BE2C (cell line): Measurements from ENCODE around the gene NDUFS6.
"Not testable (repeated sequence)": the region's sequence is repeated elsewhere in the genome, so short reads cannot be mapped to it uniquely, and the experiment has no call there.

Experiments used
- DNase-seq: peaks from one replicate; pipeline ENCODE4 v3.0.0-alpha.2; 2020
- H3K27me3 ChIP-seq: fragments of 250-450 bp; sonication (Bioruptor Pico); 2 replicates; pipeline ENCODE4 v1.5.1; 2020; ENCODE audit warnings: mild to moderate bottlenecking
- H3K36me3 ChIP-seq: fragments of 250-450 bp; sonication (Bioruptor Pico); 2 replicates; pipeline ENCODE4 v1.5.1; 2020; ENCODE audit warnings: mild to moderate bottlenecking
- H3K4me1 ChIP-seq: fragments of 250-450 bp; sonication (Bioruptor Pico); 2 replicates; pipeline ENCODE4 v1.5.1; 2020
- H3K4me3 ChIP-seq: 2 replicates; pipeline ENCODE4 v1.5.1; 2011; ENCODE audit warnings: low read depth, low read length
- H3K9me3 ChIP-seq: fragments of 250-450 bp; sonication (Bioruptor Pico); 2 replicates; pipeline ENCODE4 v1.5.1; 2020
- TF ChIP-seq, protein P1 (sequence below): IDR thresholded peaks from 2 replicates; pipeline ENCODE4 v1.5.1; 2012; ENCODE audit warnings: mild to moderate bottlenecking, low read depth, low read length

NDUFS6 gene

DNA sequence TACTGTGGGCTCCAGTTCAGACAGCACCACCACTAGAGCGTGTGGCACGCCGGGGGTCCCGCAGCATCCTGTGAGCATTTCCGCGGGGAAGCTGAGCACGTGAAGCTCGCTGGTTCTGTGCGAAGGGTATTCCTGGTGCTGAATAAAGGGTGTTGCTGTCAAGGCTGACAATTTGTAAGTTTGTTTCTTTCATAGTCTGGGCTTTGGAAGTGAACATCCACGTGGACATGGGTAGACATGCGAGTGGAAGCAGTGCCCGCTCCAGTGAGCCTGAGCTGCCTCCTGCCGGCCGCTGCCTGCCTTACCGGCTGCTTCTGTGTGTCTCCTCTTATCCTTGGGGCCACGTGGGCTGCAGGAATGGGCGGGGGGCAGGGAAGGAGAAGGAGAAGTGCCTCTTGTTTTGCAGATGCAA is 14.7 kb downstream of the NDUFS6 start:
- H3K4me3 ChIP-seq: no peak overlapping the region
- H3K9me3 ChIP-seq: no peaks in the 10 kb centered on the region
- H3K27me3 ChIP-seq: no peaks in the 10 kb centered on the region
- H3K4me1 ChIP-seq: no peaks in the 10 kb centered on the region
- peaks cover 87% of the 10 kb centered on the region for H3K36me3 ChIP-seq
- DNase-seq: no peak
- TF ChIP-seq, protein P1, sequence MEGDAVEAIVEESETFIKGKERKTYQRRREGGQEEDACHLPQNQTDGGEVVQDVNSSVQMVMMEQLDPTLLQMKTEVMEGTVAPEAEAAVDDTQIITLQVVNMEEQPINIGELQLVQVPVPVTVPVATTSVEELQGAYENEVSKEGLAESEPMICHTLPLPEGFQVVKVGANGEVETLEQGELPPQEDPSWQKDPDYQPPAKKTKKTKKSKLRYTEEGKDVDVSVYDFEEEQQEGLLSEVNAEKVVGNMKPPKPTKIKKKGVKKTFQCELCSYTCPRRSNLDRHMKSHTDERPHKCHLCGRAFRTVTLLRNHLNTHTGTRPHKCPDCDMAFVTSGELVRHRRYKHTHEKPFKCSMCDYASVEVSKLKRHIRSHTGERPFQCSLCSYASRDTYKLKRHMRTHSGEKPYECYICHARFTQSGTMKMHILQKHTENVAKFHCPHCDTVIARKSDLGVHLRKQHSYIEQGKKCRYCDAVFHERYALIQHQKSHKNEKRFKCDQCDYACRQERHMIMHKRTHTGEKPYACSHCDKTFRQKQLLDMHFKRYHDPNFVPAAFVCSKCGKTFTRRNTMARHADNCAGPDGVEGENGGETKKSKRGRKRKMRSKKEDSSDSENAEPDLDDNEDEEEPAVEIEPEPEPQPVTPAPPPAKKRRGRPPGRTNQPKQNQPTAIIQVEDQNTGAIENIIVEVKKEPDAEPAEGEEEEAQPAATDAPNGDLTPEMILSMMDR: no peak

DNA sequence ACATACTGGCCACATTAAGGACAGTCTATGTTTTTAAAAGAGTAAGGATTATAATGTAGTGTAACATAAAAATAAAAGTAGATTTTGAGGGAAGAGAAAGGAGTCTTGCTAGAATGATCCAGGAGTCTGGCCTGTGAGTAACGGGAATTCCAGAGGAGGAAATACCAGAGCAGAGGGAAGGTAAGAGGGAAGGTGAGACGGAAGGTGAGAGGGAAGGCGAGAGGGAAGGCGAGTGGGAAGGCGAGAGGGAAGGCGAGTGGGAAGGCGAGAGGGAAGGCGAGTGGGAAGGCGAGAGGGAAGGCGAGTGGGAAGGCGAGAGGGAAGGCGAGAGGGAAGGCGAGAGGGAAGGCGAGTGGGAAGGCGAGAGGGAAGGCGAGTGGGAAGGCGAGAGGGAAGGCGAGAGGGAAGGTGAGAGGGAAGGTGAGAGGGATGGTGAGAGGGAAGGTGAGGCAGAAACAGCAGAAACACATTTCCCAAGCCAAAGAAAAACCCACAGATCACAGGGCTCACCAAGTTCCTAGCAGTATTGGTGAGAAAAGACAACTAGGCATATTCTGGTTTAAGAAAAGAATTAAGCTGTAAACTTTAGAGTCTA is 15.4 kb downstream of the NDUFS6 start:
- H3K27me3 ChIP-seq, H3K9me3 ChIP-seq, H3K4me3 ChIP-seq, DNase-seq, H3K4me1 ChIP-seq: not testable (repeated sequence)
- H3K36me3 ChIP-seq: peaks cover 88% of the 10 kb centered on the region

DNA sequence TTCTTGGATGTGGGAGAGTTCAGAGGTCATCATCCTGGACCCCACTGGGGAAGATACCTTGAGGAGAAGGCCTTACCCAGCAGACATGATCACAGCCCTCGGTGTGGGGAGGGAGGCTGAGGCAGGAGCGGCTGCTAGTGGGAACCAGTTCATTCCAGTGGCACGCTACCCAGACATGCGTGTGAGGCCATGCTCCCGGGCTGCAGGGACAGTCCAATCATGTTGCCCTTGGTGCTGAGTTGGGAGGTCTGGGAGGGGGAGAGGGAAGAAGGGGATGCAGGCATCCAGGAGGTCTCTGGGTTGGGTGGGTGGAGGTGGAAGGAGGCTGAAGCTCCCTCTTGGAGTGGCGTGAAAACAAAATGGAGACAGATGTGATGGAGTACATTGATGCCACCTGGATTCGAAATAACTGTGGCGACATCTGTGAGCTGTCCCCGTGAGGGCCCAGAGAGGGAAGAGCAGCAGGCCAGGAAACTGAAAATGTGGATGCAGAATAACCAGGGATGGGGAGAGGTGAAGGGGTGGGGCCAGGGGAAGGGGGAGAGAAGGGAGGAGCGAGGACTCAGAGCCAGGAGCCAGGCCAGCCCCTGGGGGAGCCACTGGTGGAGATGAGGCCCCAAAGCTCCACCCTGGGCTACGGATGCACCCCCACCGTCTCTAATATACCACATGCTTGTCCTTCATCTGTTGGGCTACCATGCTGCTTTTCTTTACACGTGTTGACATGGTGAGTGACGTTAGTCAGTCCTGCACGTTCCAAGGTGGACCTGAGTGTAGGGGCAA is 16.2 kb downstream of the NDUFS6 start:
- no peaks in the 10 kb centered on the region for H3K4me1 ChIP-seq
- no peak for DNase-seq
- H3K36me3 ChIP-seq: peaks cover 87% of the 10 kb centered on the region
- no peak overlapping the region for H3K4me3 ChIP-seq
- H3K27me3 ChIP-seq: no peaks in the 10 kb centered on the region
- TF ChIP-seq, protein P1: no peak
- no peaks in the 10 kb centered on the region for H3K9me3 ChIP-seq

DNA sequence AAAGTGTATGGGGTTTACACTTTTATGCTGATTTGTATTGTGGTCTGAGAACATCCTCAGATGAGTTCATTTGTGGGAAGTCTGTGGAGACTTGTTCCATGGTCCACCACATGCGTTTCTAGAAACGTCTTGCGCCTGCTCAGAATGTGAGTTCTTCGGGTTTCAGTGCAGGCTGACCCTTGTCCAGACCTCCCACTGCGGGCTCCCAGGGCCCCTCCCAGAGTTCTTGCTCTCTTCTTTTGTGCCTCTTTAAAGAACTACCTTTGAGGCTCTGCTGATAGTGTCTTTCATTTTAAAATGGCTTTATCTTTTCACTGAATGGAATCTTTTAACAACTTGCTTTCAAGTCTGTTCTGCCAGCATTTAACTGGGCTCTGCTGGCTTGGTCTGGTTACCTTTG is 17.6 kb downstream of the NDUFS6 start:
- H3K27me3 ChIP-seq: no peaks in the 10 kb centered on the region
- TF ChIP-seq, protein P1: no peak
- H3K4me1 ChIP-seq: no peaks in the 10 kb centered on the region
- H3K9me3 ChIP-seq: no peaks in the 10 kb centered on the region
- H3K4me3 ChIP-seq: no peak overlapping the region
- no peak for DNase-seq
- peaks cover 75% of the 10 kb centered on the region for H3K36me3 ChIP-seq

DNA sequence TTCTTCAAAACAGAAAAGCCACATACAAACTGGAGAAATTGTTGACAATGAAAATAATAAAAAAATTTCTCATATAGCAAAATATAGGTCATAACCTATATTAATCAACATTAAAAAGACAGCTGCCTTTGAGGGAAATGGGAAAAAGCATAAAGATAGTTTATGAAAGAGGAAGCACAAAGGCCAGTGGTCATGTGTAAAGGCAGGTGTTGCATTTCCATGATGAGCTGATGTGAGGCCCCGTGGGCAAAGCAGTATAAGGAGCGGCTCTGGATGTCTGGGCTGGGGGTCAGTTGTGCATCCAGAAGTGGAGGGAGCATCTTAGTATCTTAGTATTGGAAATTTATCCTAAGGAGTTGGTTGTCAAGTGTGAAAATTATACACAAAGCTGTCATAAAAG is 18.3 kb downstream of the NDUFS6 start:
- no peaks in the 10 kb centered on the region for H3K4me1 ChIP-seq

DNA sequence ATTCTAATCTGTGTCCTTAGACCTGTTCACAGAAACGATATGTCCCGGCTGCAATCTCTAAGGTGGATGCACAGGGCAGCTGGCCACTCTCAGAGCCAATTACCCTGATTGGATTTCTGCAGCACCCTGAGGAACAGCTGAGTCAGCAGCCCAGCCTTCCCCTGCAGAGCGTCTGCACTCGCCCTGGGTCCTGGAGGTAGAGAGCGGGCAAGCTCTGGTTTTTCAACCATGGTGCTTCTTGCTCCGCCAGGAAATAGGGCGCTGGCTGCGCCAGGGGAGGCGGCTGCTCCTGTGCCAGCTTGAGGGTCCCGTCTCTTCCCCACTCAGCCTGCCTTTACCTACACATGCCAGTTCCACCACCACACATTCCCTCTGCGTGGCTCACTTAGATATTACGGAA is 19.2 kb downstream of the NDUFS6 start:
- TF ChIP-seq, protein P1: no peak
- no peak for DNase-seq
- Histone ChIP-seq H3K36me3 (peaks cover 66% of the 10 kb centered on the region), H3K4me1 (no peaks in the 10 kb centered on the region), H3K4me3 (no peak overlapping the region), H3K9me3 (no peaks in the 10 kb centered on the region), H3K27me3 (no peaks in the 10 kb centered on the region)

More for the DNA sequence above, 18.3 kb downstream of the NDUFS6 start:
- DNase-seq: no peak
- Histone ChIP-seq H3K27me3 (no peaks in the 10 kb centered on the region), H3K36me3 (peaks cover 69% of the 10 kb centered on the region), H3K9me3 (no peaks in the 10 kb centered on the region), H3K4me3 (no peak overlapping the region)
- TF ChIP-seq, protein P1: no peak
